HG03432 (cell line): ENCODE measurements around the gene ZNF503.

ENCODE experiments used
- ATAC-seq: cut with Tn5 transposase; IDR thresholded peaks from one replicate; pipeline ENCODE4 v1.9.1; 2021; ENCODE audit warnings: mild to moderate bottlenecking, moderate library complexity; ENCODE audit not compliant: unreplicated experiment

The ZNF503 gene

DNA sequence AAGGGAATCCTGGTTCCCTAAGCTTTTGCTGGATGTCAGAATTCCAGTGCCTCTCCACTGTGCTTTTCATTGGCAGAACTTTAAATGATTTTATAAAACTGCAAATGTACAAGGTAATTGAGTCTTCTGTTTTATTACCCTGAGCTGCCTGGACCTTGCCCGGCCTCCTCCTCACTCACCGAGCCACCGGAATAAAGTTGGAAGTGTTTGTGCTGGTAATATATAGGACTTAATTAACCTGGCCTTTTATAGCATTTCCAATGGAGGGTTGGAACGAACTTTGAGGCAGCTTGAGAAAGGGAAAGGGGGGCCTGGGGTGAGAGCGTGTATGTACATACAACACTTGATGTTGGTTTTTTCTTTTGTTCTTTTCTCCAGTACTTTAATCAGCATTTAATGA, 43.4 kb downstream of the ZNF503 start:
- no peak for ATAC-seq

DNA sequence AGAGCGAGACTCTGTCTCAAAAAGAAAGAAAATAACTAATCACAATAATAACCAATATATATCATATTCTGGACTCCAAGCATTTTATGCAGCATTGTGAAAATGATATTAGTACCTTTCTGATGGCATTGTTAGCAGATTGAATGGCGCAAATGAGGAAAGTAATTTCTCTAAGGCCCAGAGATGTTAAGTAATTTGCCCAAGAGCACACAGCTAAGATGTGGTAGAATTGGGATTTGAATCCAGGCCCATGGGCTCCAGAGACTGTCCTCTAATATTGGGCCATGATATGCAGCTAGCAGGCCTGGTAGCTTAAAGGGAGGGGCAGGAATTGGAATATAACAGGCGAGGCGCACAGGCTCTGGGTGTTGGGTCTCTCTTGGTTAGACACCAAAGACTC, 44.1 kb downstream of the ZNF503 start:
- ATAC-seq, result no peak

DNA sequence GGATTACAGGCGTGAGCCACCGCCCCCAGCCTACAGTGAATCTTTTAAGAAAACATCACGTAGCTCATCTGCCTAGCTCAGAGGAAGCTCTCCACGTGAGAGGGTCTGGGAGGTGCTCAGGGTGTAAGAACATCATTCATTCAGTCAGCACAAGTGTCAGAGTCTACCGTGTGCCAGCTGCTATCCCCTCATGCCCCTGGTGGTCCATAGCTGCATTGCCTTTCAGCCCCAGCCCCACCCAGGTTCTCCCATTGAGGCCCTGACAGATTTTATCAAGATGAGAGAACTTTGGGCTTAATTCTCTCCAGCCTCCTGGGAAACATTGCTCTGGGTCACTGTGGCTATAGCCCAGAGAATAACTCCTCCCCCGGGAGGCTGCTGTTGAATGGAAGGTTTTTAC, 45.1 kb downstream of the ZNF503 start:
- no peak for ATAC-seq

DNA sequence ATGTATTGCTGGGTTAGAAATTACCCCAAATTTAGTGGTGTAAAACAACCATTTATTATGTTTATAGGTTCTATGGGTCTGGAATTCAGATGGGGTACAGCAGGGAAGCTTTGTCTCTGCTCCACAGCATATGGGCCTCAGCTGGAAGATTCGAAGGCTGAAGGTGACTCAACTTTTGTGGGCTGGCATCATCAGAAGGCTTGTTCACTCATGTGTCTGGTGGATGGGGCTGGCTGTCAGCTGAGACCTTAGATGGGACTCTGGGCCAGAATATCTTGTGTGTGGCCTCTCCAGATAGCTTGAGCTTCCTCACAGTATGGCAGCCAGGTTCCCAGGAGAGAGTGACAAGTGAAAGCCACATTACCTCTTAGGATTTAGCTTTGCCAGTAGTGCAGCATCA, 45.9 kb downstream of the ZNF503 start:
- ATAC-seq, result no peak

DNA sequence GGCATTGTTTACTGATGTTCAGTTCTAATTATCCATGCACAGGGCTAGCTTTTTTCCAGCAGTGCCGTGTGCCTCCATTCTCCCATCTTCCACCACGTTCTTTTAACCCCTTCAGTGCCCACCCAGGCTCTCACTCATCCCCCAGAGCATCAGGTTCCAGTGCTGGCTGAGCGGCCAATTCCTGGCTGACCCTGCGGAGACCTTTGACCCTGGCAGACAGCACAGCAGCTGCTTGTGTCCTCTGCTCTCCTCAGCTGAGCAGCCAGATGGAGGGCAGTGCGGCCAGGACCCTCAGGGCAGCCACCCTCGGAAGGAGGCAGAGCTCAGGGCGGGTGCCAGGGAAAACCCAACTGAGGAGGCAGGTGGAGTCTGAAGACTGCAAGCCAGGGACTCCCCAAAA, 48.4 kb downstream of the ZNF503 start:
- no peak for ATAC-seq

DNA sequence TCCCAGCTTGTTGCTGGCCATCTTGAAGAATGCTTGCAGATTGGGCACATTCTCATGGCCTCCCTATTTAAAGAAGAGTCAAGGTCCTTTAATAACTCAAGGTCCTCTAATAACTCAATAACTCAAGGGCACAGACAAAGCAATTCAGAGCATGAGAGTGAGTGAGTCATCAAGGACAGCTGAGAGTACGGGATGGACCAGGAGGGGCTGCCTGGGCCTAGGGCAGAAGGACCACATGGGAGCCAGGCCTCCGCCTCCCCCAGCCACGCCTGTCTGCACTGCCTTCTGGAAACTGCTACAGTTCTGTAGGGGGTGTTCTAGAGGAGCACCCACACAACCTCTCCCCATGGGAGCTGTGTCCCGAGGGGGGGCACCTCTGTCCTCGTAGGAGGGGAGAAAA, 48.9 kb downstream of the ZNF503 start:
- no peak for ATAC-seq

DNA sequence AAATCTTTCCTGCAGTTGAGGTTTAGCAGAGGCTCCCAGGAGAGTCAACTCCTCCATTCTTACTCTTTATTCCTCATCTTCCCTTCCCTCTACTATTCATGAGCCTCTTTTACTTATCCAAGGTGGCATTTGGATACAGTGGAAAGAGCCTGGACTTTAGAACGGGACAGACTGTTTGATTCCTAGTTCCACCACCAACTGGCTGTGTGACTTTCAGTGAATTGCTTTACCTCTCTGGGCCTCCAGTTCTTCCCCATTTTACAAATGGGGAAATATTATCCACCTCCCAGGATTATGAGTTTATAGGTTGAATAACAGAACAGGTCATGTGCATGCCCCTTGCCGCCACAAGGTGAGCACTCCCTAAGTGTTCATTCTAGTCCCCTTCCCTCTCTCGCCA, 49.9 kb downstream of the ZNF503 start:
- ATAC-seq, result no peak

DNA sequence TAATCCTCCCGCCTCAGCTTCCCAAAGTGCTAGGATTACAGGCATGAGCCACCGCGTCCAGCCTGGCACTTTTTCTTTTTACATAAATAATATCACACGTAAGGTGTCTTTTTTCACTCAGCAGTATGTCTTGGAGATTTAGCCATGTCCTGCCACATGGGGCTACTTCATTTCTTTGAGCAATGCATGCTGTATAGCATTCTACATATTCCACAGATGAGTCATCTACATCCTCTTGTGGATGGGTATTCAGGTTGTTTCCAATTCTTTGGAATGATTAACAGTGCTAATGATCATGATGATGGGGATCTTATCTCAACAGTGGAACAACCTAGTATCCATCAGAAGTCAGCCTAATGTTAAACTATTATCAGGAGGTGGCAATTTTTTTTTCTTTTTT, 50.8 kb downstream of the ZNF503 start:
- no peak for ATAC-seq
